ENCODE measurements around the gene DNAH8. TPM values are rescaled to one million over a fixed set of nuclear protein-coding genes. Genes with fewer than 3 reads are reported as not detected.

DNAH8 gene
- total and polyA plus RNA-seq, 2 donors (not counting 3 experiments of a cell fraction or from before 2014, with no cell fraction given): 0.29 to 0.61 TPM

- H3K4me2 ChIP-seq (ENCODE audit: insufficient read depth, low read length): no peak overlapping the region
- H3K4me3 ChIP-seq (replicated peaks in 1 of 3; ENCODE audit: insufficient read depth in 1 of 3, low read depth in 1 of 3, low read length in 3 of 3): no peak overlapping the region
- no TSS peak for BruUV-seq (replicated peaks)
- H2AFZ ChIP-seq (ENCODE audit: low read depth, low read length): no peak overlapping the region
- H4K20me1 ChIP-seq (replicated peaks; ENCODE audit: control insufficient read depth, extremely low read depth, insufficient read depth, low read length): no peaks in the 10 kb centered on the region
- peaks cover 3 to 5% of the 10 kb centered on the region in 2 experiments for H3K27me3 ChIP-seq (ENCODE audit: control insufficient read depth in 2 of 2, insufficient read depth in 2 of 2, low read length in 2 of 2)
- CTCF ChIA-PET: no interaction called here
- H3K9ac ChIP-seq (replicated peaks; ENCODE audit: extremely low read depth, insufficient read depth, low read length): no peak overlapping the region
- no peaks in the 10 kb centered on the region for H3K4me1 ChIP-seq (ENCODE audit: control insufficient read depth, extremely low read depth, insufficient read depth, low read length)
- H3K9me3 ChIP-seq (replicated peaks; ENCODE audit: control insufficient read depth, insufficient read depth, low read length): no peaks in the 10 kb centered on the region
- DNase-seq (ENCODE audit: low read depth, low spot score): no peak
- no peak overlapping the region for H3K27ac ChIP-seq (ENCODE audit: insufficient read depth, low read depth, low read length)
- intact Hi-C loops (cut with micrococcal nuclease) (no loop called here), dilution Hi-C loops (cut with MboI; ENCODE audit: extremely low pct_ligation_motif_present, low sequenced_read_pairs) (no loop called here)
- TF ChIP-seq MYC (IDR thresholded peaks at IDR 0.05; ENCODE audit: low read depth, low read length): no peak
- no peak for TF ChIP-seq CTCF (IDR thresholded peaks at IDR 0.05; ENCODE audit: extremely low read depth in 1 of 2, insufficient read depth in 1 of 2, low read depth in 1 of 2, low read length in 2 of 2)
- TF ChIP-seq FOS (IDR thresholded peaks at IDR 0.05; ENCODE audit: borderline replicate concordance, insufficient read depth, low read length): no peak
- TF ChIP-seq MAX (IDR thresholded peaks at IDR 0.05; ENCODE audit: insufficient read depth, insufficient read length): no peak
- no peak for TF ChIP-seq POLR2A (IDR thresholded peaks at IDR 0.05; ENCODE audit: low read depth, low read length)
- TF ChIP-seq GATA2 (IDR thresholded peaks at IDR 0.05; ENCODE audit: insufficient read depth, insufficient read length, low read depth, low read length): no peak
- no peak for TF ChIP-seq POLR2AphosphoS5 (IDR thresholded peaks at IDR 0.05; ENCODE audit: insufficient read depth, low read depth, low read length)
- H3K79me2 ChIP-seq (ENCODE audit: control insufficient read depth, insufficient read depth, low read length): no peaks in the 10 kb centered on the region
- FAIRE-seq: no peak
- no peaks in the 10 kb centered on the region for H3K36me3 ChIP-seq (ENCODE audit: control insufficient read depth in 2 of 2, extremely low read depth in 1 of 2, insufficient read depth in 2 of 2, low read length in 2 of 2)
- POLR2A ChIA-PET: no interaction called here
- H3K9me1 ChIP-seq (replicated peaks; ENCODE audit: control insufficient read depth, extremely low read depth, insufficient read depth, low read length): no peaks in the 10 kb centered on the region
These were observed 227.3 kb downstream of the DNAH8 start for GRCh38 chr6:38942442-38942841.
